Suppressor macrophage treated with lipopolysaccharide for 1 hour (primary cell): ENCODE measurements around the gene CHRNE.
"Not testable (repeated sequence)": the region's sequence is repeated elsewhere in the genome, so short reads cannot be mapped to it uniquely, and the experiment has no call there.

Source experiments
- DNase-seq, 3 donors: peaks; one replicate each; pipeline ENCODE4 v3.0.0-alpha.2; 2020 to 2022

Gene CHRNE

DNA sequence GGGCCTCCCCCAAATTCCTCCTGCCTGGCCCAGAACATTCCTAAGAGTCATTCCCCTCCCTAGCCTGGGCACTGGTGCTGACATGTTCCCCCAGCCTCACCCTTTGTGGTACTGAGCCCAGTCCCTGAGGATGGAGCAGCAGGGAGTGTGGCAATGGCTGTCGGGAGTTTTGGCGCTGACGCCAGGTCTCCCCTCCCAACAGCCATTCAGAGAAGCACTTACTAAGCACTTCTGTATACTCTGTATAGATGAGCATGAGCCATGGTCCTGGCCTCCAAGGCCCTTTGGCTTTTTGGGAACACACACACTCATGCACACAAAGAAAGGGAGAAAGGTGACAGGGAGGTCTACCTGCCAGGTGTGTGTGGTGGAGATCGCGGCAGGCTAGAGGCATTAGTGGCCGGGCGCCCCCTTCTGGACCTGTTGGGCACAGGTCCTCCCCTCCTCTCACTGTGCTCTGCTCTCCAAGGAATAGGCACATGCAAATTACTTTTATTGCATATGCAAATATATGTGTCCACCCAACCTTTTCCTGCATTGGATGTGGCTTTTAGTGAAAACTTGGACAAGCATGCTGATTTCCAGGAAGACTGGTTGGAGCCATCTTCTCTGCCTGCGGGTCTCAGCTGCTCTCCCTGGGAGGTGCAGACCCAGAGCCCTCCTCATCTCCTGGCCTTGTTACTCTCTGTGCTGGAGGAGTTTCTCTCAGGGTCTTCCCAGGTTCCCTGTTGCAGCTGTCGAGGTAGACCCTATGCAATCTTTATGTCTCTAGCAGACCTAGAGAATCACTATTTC is 20.9 kb downstream of the CHRNE start:
- peak; percentile 58 to 79 (median 60) for DNase-seq

DNA sequence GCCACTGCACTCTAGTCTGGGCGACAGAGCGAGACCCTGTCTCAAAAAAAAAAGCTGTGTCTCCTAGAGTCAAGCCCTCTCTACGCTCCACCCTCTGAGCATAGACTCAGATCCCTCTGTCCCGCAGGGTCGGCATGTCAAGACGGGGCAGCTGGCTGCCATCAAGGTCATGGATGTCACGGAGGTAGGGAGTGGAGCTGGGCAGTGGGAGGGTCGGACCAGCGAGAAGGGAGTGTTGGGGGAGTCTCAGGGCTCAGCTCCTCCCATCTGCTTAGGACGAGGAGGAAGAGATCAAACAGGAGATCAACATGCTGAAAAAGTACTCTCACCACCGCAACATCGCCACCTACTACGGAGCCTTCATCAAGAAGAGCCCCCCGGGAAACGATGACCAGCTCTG is 22.0 kb downstream of the CHRNE start:
- no peak for DNase-seq

DNA sequence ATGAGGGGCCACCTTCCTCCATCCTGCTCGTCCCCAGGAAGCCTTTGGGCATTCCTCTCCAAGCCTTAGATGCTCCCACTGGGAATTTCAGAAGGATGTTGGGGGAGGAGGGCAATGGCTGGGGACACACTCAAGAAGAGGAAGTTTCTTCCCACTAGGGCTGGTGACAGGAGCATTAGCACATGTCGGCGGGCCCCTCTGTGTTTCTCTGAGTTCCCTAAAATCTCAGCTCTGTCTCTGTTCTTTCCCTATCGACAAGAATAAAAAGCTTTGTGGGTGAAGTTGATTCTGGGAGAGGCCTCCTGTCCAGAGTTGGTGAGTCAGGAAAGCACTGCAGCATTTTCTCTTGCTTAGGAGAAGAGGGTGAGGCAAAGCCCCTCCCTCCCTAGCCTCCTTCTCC is 23.3 kb downstream of the CHRNE start:
- peak; percentile 87 to 92 (median 91) for DNase-seq

DNA sequence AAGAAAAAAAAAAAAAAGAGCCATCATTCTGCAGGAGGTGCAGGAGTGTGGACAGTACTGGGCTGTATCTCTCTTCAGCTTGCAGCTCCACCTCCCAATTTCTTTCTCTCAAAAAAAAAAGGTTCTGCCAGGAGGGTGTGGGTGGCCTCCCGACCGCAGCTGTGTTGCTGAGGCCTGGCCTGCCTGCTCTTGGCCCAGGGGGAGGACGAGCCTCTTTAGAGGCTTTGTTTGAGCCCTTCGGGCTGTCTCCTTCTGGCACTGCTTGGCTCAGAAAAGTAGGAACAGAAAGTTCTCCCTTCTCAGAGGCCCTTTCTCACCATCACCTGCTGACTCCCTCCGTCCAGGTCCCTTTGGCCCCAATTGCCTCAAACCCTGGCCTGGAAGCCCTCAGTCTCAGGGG is 25.8 kb downstream of the CHRNE start:
- DNase-seq, result no peak

GRCh38 chr17:4872786-4873185 is 30.1 kb downstream of the CHRNE start:
- DNase-seq, result peak; percentile 92 to 95 (median 93)

GRCh38 chr17:4870855-4871254 is 32.0 kb downstream of the CHRNE start:
- DNase-seq, result peak; percentile 14 to 61 (median 49)

- DNase-seq, result peak; percentile 30 to 60 (median 56)
Measured at GRCh38 chr17:4869058-4869998, 33.6 kb downstream of the CHRNE start.

GRCh38 chr17:4867535-4867934 is 35.4 kb downstream of the CHRNE start:
- DNase-seq, result not testable (repeated sequence)

- DNase-seq, result peak; percentile 28 to 54 (median 53)
Measured at GRCh38 chr17:4863321-4863720, 39.6 kb downstream of the CHRNE start.

GRCh38 chr17:4862720-4863119 is 40.2 kb downstream of the CHRNE start:
- DNase-seq, result no peak

DNA sequence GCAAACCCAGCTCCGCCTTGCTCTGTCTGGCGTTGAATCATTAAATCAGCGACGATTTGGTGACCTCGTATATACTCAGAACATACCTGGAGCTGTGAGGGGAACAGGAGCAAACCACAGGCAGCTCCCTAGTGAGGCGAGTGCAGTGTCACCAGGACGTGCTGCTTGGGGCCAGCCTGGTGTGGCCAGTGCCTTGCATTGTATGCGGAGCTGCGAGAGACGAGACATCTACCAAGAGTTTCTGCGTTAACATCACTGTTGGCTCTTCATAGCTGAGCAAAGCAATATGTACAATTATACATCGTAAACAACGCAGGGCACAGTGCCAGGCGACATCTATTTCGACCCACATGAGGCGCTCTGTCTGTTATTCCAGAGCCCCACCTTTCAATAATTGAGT is 41.8 kb downstream of the CHRNE start:
- DNase-seq, result no peak

GRCh38 chr17:4860651-4861050 is 42.2 kb downstream of the CHRNE start:
- no peak for DNase-seq

DNA sequence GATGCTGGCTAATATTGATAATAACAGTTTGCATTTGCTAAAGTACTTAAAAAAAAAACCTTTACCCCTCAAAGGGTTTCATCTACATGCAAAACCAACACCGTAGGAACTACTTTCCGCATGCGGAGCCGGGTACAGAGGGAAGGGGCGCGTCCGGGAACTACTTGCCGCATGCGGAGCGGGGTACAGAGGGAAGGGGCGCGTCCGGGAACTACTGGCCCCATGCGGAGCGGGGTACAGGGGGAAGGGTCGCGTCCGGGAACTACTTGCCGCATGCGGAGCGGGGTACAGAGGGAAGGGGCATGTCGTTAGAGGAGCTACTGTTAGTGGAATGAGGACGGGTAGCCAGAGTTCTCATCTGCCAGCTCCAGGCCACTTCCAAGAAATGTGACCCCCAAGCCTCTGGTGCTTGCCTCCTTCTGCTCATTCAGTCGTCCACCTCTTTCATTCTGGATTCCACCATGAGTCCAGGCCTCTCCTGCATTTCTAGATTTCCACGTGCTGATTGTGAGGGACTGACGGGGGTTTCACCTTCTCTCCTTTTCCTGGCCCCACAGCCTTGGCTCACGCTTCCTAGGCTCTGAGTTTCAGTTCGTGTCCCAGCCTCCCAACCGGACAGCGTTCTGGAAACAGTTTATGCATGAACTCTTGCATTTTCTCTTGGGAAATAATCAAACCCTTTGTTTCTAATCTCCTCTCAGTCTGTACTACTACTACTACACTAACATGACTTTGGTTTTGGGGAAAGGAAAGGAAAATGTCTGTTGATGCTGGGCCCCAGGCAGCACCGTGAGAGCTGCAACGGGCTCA is 42.9 kb downstream of the CHRNE start:
- no peak for DNase-seq

- DNase-seq, result peak in 1 of 3 donors; percentile 30
Measured at GRCh38 chr17:4858882-4859260, 44.0 kb downstream of the CHRNE start.

GRCh38 chr17:4858068-4858881 is 44.6 kb downstream of the CHRNE start:
- peak in 2 of 3 donors; percentile 43 to 48 for DNase-seq

GRCh38 chr17:4857347-4857746 is 45.6 kb downstream of the CHRNE start:
- DNase-seq, result not testable (repeated sequence)

DNA sequence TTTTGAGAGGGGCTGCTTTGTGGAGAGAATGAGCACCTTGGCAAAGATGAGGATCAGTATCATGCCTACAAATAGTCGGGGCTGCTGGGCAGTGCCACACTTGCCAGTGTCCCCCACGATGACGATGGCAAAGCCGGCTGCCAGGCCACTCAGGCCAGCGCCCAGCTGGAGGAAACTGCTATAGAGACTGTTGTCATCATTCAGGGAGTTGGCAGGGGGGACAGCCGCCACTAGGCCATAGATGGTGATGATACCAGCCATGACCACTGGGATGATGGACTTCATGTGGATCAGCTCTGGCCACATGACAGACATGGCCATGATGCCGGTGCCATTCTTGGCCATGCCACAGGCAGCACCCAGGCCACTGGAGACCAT is 46.0 kb downstream of the CHRNE start:
- DNase-seq, result no peak

DNA sequence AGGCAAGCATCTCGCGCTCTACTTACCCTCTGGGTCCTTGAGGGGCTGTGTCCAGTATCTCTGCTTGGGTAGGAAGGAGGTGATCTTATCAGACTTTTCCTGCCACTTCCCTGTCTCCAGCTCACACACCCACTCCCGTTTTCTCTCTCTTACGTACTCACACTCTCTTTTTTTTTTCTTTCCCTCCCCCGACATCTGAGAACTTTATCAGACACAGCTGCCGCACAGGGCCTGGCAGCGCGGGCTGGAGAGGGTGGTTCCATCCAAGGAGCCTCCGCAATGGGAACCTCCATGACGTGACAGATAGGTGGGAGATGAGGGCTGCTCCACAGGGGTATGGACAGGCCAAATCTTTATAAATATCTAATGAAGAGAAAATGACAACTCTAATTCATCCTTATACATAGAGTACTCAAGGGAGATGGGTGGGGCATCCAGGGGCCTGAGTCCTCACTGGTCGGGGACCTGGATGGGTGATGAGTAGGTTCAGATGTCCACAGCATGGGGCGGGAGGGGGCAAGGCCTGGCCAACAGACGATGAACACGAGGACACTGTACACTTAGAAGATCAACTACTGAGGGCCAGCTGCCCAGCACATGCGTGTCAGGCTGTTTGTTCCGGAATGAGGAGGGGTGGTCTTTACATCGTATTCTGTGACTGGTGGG is 46.5 kb downstream of the CHRNE start:
- no peak for DNase-seq

GRCh38 chr17:4854111-4854681 is 48.7 kb downstream of the CHRNE start:
- no peak for DNase-seq

DNA sequence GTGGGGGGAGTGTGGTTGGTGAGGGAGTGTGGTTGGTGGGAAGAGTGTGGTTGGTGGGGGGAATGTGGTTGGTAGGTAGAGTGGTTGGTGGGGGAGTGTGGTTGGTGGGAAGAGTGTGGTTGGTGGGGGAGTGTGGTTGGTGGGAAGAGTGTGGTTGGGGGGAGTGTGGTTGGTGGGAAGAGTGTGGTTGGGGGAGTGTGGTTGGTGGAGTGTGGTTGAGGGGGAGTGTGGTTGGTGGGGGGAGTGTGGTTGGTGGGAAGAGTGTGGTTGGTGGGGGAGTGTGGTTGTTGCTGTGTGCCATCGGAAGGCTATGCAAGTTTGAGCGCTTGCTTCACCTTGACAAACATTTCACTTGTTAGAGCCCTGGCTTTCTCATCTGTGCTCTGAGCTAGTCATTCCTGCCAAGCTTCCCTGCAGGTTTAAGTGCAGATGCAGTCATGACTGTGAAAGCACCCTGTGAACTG is 49.7 kb downstream of the CHRNE start:
- no peak for DNase-seq
